ENCODE measurements around the gene TEX30. TPM values are rescaled to one million over a fixed set of nuclear protein-coding genes. Genes with fewer than 3 reads are reported as not detected.

Gene TEX30
- polyA plus RNA-seq, 1 donor (not counting 4 experiments of a cell fraction or from before 2014, with no cell fraction given) = 16.9 TPM

DNA sequence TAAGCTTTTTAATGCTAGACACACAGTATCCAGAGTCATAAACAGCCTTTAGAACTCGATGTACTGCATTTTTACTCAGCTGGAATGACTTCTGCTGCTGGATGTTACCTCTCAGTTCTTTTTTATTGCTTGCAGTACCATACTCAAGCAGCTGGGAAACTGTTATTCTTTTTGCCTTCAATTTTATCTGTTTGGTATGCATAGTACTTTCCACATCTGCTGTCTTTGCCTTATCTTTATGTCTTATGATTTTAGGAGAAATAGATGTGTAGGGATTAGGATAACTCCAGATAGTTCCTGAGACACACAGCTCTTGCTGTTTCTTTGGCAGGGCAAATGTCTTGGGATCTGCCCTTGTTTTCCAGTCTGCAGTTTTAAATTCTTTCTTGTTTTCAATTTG lies 31.5 kb downstream of the TEX30 start:
- Histone ChIP-seq H3K9ac (ENCODE audit: control insufficient read depth, extremely low read depth, insufficient read depth, low read length) (no peak overlapping the region), H3K36me3 (ENCODE audit: control insufficient read depth in 2 of 2, extremely low read depth in 1 of 2, insufficient read depth in 2 of 2, low read length in 2 of 2) (no peaks in the 10 kb centered on the region), H3K27me3 (ENCODE audit: control insufficient read depth, extremely low read depth, insufficient read depth, low read length) (peaks cover 7% of the 10 kb centered on the region), H4K20me1 (ENCODE audit: control insufficient read depth, extremely low read depth, insufficient read depth, low read length) (no peaks in the 10 kb centered on the region), H3K4me3 (ENCODE audit: control insufficient read depth in 2 of 3, extremely low read depth in 1 of 3, insufficient read depth in 2 of 3, low read depth in 1 of 3, low read length in 3 of 3) (no peak overlapping the region), H3K4me1 (ENCODE audit: control insufficient read depth, extremely low read depth, insufficient read depth, low read length) (no peaks in the 10 kb centered on the region), H3K79me2 (ENCODE audit: control insufficient read depth, insufficient read depth, low read length) (no peaks in the 10 kb centered on the region), H2AFZ (ENCODE audit: control insufficient read depth, low read length) (no peak overlapping the region), H3K27ac (ENCODE audit: control insufficient read depth, insufficient read depth, low read length) (no peak overlapping the region), H3K4me2 (ENCODE audit: control insufficient read depth, extremely low read depth, insufficient read depth, low read depth, low read length) (no peak overlapping the region), H3K9me3 (ENCODE audit: control insufficient read depth, low read depth, low read length) (no peaks in the 10 kb centered on the region), H3K9me1 (ENCODE audit: control insufficient read depth, extremely low read depth, insufficient read depth, low read length) (no peaks in the 10 kb centered on the region)
- no peak for DNase-seq (ENCODE audit: low read depth, low spot score)
- dilution Hi-C loops (cut with MboI; ENCODE audit: extremely low pct_ligation_motif_present, low sequenced_read_pairs) = no loop called here
- TF ChIP-seq, protein P1, sequence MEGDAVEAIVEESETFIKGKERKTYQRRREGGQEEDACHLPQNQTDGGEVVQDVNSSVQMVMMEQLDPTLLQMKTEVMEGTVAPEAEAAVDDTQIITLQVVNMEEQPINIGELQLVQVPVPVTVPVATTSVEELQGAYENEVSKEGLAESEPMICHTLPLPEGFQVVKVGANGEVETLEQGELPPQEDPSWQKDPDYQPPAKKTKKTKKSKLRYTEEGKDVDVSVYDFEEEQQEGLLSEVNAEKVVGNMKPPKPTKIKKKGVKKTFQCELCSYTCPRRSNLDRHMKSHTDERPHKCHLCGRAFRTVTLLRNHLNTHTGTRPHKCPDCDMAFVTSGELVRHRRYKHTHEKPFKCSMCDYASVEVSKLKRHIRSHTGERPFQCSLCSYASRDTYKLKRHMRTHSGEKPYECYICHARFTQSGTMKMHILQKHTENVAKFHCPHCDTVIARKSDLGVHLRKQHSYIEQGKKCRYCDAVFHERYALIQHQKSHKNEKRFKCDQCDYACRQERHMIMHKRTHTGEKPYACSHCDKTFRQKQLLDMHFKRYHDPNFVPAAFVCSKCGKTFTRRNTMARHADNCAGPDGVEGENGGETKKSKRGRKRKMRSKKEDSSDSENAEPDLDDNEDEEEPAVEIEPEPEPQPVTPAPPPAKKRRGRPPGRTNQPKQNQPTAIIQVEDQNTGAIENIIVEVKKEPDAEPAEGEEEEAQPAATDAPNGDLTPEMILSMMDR (optimal IDR thresholded peaks at IDR 0.05 in 1 of 3, IDR thresholded peaks at IDR 0.05 in 1 of 3, conservative IDR thresholded peaks at IDR 0.05 in 1 of 3; ENCODE audit: extremely low read depth in 1 of 3, insufficient read depth in 2 of 3, low read length in 3 of 3) = no peak
- no peak for TF ChIP-seq EZH2 (IDR thresholded peaks at IDR 0.05; ENCODE audit: low read length)
- no peak for FAIRE-seq

DNA sequence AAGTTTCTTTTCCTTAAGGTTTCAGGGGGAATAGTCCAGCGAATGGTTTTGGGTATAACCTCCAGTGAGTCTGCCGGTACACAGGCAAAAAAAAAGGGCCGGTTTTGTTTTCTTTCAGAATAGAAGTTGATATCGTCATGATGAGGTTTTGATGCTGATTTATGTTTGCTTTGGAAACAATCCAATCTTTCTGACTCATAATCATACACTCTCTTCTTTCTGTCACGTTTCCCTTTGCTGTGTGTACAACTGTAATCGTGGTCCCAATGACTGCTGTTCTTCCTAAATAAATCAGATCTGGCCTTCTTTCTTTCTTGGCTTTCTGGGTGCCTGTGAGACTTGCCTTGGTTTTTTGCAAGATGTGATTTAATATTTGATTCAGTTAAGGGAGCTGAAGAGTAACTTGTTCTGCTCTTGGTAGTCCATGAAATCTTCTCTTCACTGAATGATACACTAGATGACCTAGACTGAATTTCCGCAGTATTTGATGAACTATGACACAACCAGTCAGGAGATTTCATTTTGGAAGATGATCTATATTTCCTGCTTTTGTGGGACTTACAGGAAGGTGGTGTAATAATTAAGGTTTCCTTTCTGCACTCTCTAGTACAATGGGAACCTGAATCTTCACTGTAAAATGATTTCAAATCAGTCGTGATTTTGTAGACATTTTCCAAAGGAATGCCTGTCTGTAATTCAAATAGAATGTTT lies 43.9 kb downstream of the TEX30 start:
- no peak overlapping the region for H3K27ac ChIP-seq (ENCODE audit: control insufficient read depth, insufficient read depth, low read length)
- no peaks in the 10 kb centered on the region for H3K9me1 ChIP-seq (ENCODE audit: control insufficient read depth, extremely low read depth, insufficient read depth, low read length)
- dilution Hi-C loops (cut with MboI; ENCODE audit: extremely low pct_ligation_motif_present, low sequenced_read_pairs) = no loop called here
- H4K20me1 ChIP-seq (ENCODE audit: control insufficient read depth, extremely low read depth, insufficient read depth, low read length) = no peaks in the 10 kb centered on the region
- no peaks in the 10 kb centered on the region for H3K36me3 ChIP-seq (ENCODE audit: control insufficient read depth in 2 of 2, extremely low read depth in 1 of 2, insufficient read depth in 2 of 2, low read length in 2 of 2)
- peak overlapping the region in 1 of 3 experiments; percentile 7 for H3K4me3 ChIP-seq (ENCODE audit: control insufficient read depth in 2 of 3, extremely low read depth in 1 of 3, insufficient read depth in 2 of 3, low read depth in 1 of 3, low read length in 3 of 3)
- peaks cover 7% of the 10 kb centered on the region for H3K27me3 ChIP-seq (ENCODE audit: control insufficient read depth, extremely low read depth, insufficient read depth, low read length)
- no peaks in the 10 kb centered on the region for H3K79me2 ChIP-seq (ENCODE audit: control insufficient read depth, insufficient read depth, low read length)
- H2AFZ ChIP-seq (ENCODE audit: control insufficient read depth, low read length) = no peak overlapping the region
- peak; percentile 46 for FAIRE-seq
- no peaks in the 10 kb centered on the region for H3K9me3 ChIP-seq (ENCODE audit: control insufficient read depth, low read depth, low read length)
- peaks cover 8% of the 10 kb centered on the region for H3K4me1 ChIP-seq (ENCODE audit: control insufficient read depth, extremely low read depth, insufficient read depth, low read length)
- no peak for TF ChIP-seq EZH2 (IDR thresholded peaks at IDR 0.05; ENCODE audit: low read length)
- DNase-seq (ENCODE audit: low read depth, low spot score) = no peak
- H3K4me2 ChIP-seq (ENCODE audit: control insufficient read depth, extremely low read depth, insufficient read depth, low read depth, low read length) = peak overlapping the region; percentile 71
- H3K9ac ChIP-seq (ENCODE audit: control insufficient read depth, extremely low read depth, insufficient read depth, low read length) = no peak overlapping the region

- H3K27me3 ChIP-seq (ENCODE audit: control insufficient read depth, extremely low read depth, insufficient read depth, low read length) = peaks cover 2% of the 10 kb centered on the region
- no peak for DNase-seq (ENCODE audit: low read depth, low spot score)
- no peak for TF ChIP-seq EZH2 (IDR thresholded peaks at IDR 0.05; ENCODE audit: low read length)
- TF ChIP-seq, protein P1 (optimal IDR thresholded peaks at IDR 0.05 in 1 of 3, IDR thresholded peaks at IDR 0.05 in 1 of 3, conservative IDR thresholded peaks at IDR 0.05 in 1 of 3; ENCODE audit: extremely low read depth in 1 of 3, insufficient read depth in 2 of 3, low read length in 3 of 3) = peak in 2 of 3 experiments; percentile 20 to 50
- peaks cover 8% of the 10 kb centered on the region for H3K4me1 ChIP-seq (ENCODE audit: control insufficient read depth, extremely low read depth, insufficient read depth, low read length)
- no peak overlapping the region for H3K4me3 ChIP-seq (ENCODE audit: control insufficient read depth in 2 of 3, extremely low read depth in 1 of 3, insufficient read depth in 2 of 3, low read depth in 1 of 3, low read length in 3 of 3)
- no peak overlapping the region for H3K27ac ChIP-seq (ENCODE audit: control insufficient read depth, insufficient read depth, low read length)
- H3K9me3 ChIP-seq (ENCODE audit: control insufficient read depth, low read depth, low read length) = no peaks in the 10 kb centered on the region
- H3K9me1 ChIP-seq (ENCODE audit: control insufficient read depth, extremely low read depth, insufficient read depth, low read length) = no peaks in the 10 kb centered on the region
- no peaks in the 10 kb centered on the region for H3K36me3 ChIP-seq (ENCODE audit: control insufficient read depth in 2 of 2, extremely low read depth in 1 of 2, insufficient read depth in 2 of 2, low read length in 2 of 2)
- no peaks in the 10 kb centered on the region for H4K20me1 ChIP-seq (ENCODE audit: control insufficient read depth, extremely low read depth, insufficient read depth, low read length)
- H2AFZ ChIP-seq (ENCODE audit: control insufficient read depth, low read length) = no peak overlapping the region
- no peaks in the 10 kb centered on the region for H3K79me2 ChIP-seq (ENCODE audit: control insufficient read depth, insufficient read depth, low read length)
- peak; percentile 52 for FAIRE-seq
- H3K9ac ChIP-seq (ENCODE audit: control insufficient read depth, extremely low read depth, insufficient read depth, low read length) = no peak overlapping the region
- no peak overlapping the region for H3K4me2 ChIP-seq (ENCODE audit: control insufficient read depth, extremely low read depth, insufficient read depth, low read depth, low read length)
- dilution Hi-C loops (cut with MboI; ENCODE audit: extremely low pct_ligation_motif_present, low sequenced_read_pairs) = no loop called here
Measured at GRCh38 chr13:102726430-102726829, 47.2 kb downstream of the TEX30 start.

Measured in keratinocyte (primary cell).